Keratinocyte (primary cell): ENCODE results near the gene GCK.

Experiments used
- EZH2 ChIP-seq: IDR thresholded peaks from one replicate; pipeline ENCODE4 v1.6.1; 2012; ENCODE audit warnings: inconsistent platforms, mild to moderate bottlenecking, low read length, moderate library complexity
- TF ChIP-seq, protein P1 (sequence below), 3 experiments: IDR thresholded peaks in 1 of 3; conservative IDR thresholded peaks in 1 of 3; optimal IDR thresholded peaks in 1 of 3; 2 replicates in 2 of 3; 3 replicates in 1 of 3; pipeline versions ENCODE3 to v1.5.1; 2011; ENCODE audit warnings: low read length in 3 of 3, mild to moderate bottlenecking in 3 of 3, moderate library complexity in 2 of 3, control low read depth in 1 of 3, inconsistent platforms in 1 of 3; ENCODE audit not compliant: insufficient read depth in 2 of 3; ENCODE audit errors: extremely low read depth in 1 of 3

GRCh38 chr7:44138698-44139097 lies 50.5 kb downstream of the GCK start:
- no peak for TF ChIP-seq EZH2
- TF ChIP-seq, protein P1, sequence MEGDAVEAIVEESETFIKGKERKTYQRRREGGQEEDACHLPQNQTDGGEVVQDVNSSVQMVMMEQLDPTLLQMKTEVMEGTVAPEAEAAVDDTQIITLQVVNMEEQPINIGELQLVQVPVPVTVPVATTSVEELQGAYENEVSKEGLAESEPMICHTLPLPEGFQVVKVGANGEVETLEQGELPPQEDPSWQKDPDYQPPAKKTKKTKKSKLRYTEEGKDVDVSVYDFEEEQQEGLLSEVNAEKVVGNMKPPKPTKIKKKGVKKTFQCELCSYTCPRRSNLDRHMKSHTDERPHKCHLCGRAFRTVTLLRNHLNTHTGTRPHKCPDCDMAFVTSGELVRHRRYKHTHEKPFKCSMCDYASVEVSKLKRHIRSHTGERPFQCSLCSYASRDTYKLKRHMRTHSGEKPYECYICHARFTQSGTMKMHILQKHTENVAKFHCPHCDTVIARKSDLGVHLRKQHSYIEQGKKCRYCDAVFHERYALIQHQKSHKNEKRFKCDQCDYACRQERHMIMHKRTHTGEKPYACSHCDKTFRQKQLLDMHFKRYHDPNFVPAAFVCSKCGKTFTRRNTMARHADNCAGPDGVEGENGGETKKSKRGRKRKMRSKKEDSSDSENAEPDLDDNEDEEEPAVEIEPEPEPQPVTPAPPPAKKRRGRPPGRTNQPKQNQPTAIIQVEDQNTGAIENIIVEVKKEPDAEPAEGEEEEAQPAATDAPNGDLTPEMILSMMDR (optimal IDR thresholded peaks at IDR 0.05 in 1 of 3, IDR thresholded peaks at IDR 0.05 in 1 of 3, conservative IDR thresholded peaks at IDR 0.05 in 1 of 3; ENCODE audit: extremely low read depth in 1 of 3, insufficient read depth in 2 of 3, low read length in 3 of 3), result no peak
